CD14-positive monocyte (primary cell): ENCODE measurements around the gene ITGA4. TPM values are rescaled to one million over a fixed set of nuclear protein-coding genes. Genes with fewer than 3 reads are reported as not detected.

Source experiments
- DNase-seq, 3 donors: peaks; one replicate each; pipeline ENCODE4 v3.0.0-alpha.2; 2011 to 2022
- H2AFZ ChIP-seq: 2 replicates; pipeline ENCODE4 v1.6.0; 2012; ENCODE audit warnings: mild to moderate bottlenecking, low read depth, low read length, inconsistent platforms; ENCODE audit not compliant: insufficient read depth, poor library complexity, severe bottlenecking
- H3K27ac ChIP-seq, 2 donors: 1 replicate in 1 of 2; 2 replicates in 1 of 2; pipeline ENCODE4 v1.5.1; 2012 to 2013; ENCODE audit warnings: low read length in 2 of 2, control low read depth in 1 of 2, inconsistent platforms in 1 of 2, low read depth in 1 of 2, mild to moderate bottlenecking in 1 of 2
- H3K27me3 ChIP-seq, 2 donors: one replicate each; pipeline versions ENCODE4 v1.6.0 to v1.6.1; 2011 to 2013; ENCODE audit warnings: low read length in 2 of 2; ENCODE audit not compliant: control insufficient read depth in 2 of 2, insufficient read depth in 2 of 2
- H3K36me3 ChIP-seq, 2 donors: replicated peaks in 1 of 2; 1 replicate in 1 of 2; 2 replicates in 1 of 2; pipeline versions ENCODE4 v1.5.1 to v1.6.1; 2012 to 2013; ENCODE audit warnings: low read length in 2 of 2, control low read depth in 1 of 2, inconsistent platforms in 1 of 2, mild to moderate bottlenecking in 1 of 2; ENCODE audit not compliant: insufficient read depth in 2 of 2, control insufficient read depth in 1 of 2
- H3K4me1 ChIP-seq, 2 donors: 1 replicate in 1 of 2; 2 replicates in 1 of 2; pipeline versions ENCODE4 v1.5.1 to v1.6.1; 2012 to 2013; ENCODE audit warnings: low read length in 2 of 2, control low read depth in 1 of 2, inconsistent platforms in 1 of 2, mild to moderate bottlenecking in 1 of 2, moderate library complexity in 1 of 2; ENCODE audit not compliant: insufficient read depth in 2 of 2, control insufficient read depth in 1 of 2
- H3K4me2 ChIP-seq: replicated peaks from 2 replicates; pipeline ENCODE3; 2012; ENCODE audit warnings: low read length, moderate library complexity, mild to moderate bottlenecking; ENCODE audit not compliant: poor library complexity, severe bottlenecking; ENCODE audit errors: extremely low read depth
- H3K4me3 ChIP-seq, 3 experiments: fragments of 200-600 bp in 1 of 3; sonication (generic) in 1 of 3; replicated peaks in 1 of 3; 1 replicate in 2 of 3; 2 replicates in 1 of 3; pipeline ENCODE4 v1.5.1; 2011 to 2013; ENCODE audit warnings: low read length in 3 of 3, mild to moderate bottlenecking in 3 of 3, control low read depth in 2 of 3, low read depth in 2 of 3, inconsistent platforms in 1 of 3, moderate library complexity in 1 of 3
- H3K79me2 ChIP-seq: 2 replicates; pipeline ENCODE4 v1.6.0; 2012; ENCODE audit warnings: mild to moderate bottlenecking, control low read depth, inconsistent platforms, low read length, moderate library complexity; ENCODE audit not compliant: insufficient read depth
- H3K9ac ChIP-seq: 2 replicates; pipeline ENCODE4 v1.6.0; 2017; ENCODE audit warnings: low read length, mild to moderate bottlenecking; ENCODE audit not compliant: insufficient read depth, poor library complexity, severe bottlenecking
- H3K9me3 ChIP-seq, 2 donors: replicated peaks in 1 of 2; 1 replicate in 1 of 2; 2 replicates in 1 of 2; pipeline versions ENCODE4 v1.5.1 to v1.6.1; 2012 to 2013; ENCODE audit warnings: low read length in 2 of 2, control low read depth in 1 of 2; ENCODE audit not compliant: control insufficient read depth in 1 of 2, insufficient read depth in 1 of 2
- H4K20me1 ChIP-seq: 2 replicates; pipeline ENCODE4 v1.6.0; 2012; ENCODE audit warnings: mild to moderate bottlenecking, low read length, control low read depth, moderate library complexity; ENCODE audit not compliant: insufficient read depth
- H3K27ac Mint-ChIP-seq, 7 donors: one replicate each; pipeline ENCODE4 v1.8.0; 2020; ENCODE audit warnings: mild to moderate bottlenecking in 7 of 7, mixed read lengths in 7 of 7, moderate library complexity in 6 of 7, inconsistent platforms in 2 of 7
- H3K27me3 Mint-ChIP-seq, 3 donors: one replicate each; pipeline ENCODE4 v1.8.0; 2021 to 2022; ENCODE audit warnings: low read depth in 3 of 3, mild to moderate bottlenecking in 3 of 3, mixed read lengths in 3 of 3, moderate library complexity in 3 of 3, inconsistent platforms in 1 of 3
- H3K36me3 Mint-ChIP-seq, 2 donors: one replicate each; pipeline ENCODE4 v1.8.0; 2020; ENCODE audit warnings: mixed read lengths in 2 of 2, inconsistent platforms in 1 of 2, mild to moderate bottlenecking in 1 of 2
- H3K4me1 Mint-ChIP-seq: one replicate; pipeline ENCODE4 v1.8.0; 2020; ENCODE audit warnings: mild to moderate bottlenecking, mixed read lengths
- H3K4me3 Mint-ChIP-seq, 2 donors: one replicate each; pipeline ENCODE4 v1.8.0; 2020; ENCODE audit warnings: mild to moderate bottlenecking in 2 of 2, mixed read lengths in 2 of 2, moderate library complexity in 1 of 2
- H3K9me3 Mint-ChIP-seq, 7 donors: one replicate each; pipeline ENCODE4 v1.8.0; 2020 to 2022; ENCODE audit warnings: mixed read lengths in 7 of 7, mild to moderate bottlenecking in 6 of 7, moderate library complexity in 6 of 7, inconsistent platforms in 2 of 7
- WGBS: methylation state at CpG from one replicate; pipeline ENCODE4 v1.1.5; 2013; ENCODE audit warnings: missing lambda C conversion rate; ENCODE audit not compliant: insufficient coverage; 5-methylcytosine and 5-hydroxymethylcytosine counted together
- intact Hi-C, 2 donors: fragments of 100-400 bp; cut with micrococcal nuclease; formaldehyde crosslinking; loops; one replicate each; pipeline versions ENCODE4 v1.15.0 to v1.15.1; 2023
- polyA plus RNA-seq, 3 donors: library from polyadenylated mRNA; depleted of rRNA in 1 of 3; unstranded in 2 of 3; stranded (reverse) in 1 of 3; fragments of 300-500 nt in 2 of 3; fragments of >200 nt in 1 of 3; fragmentation: Illumina TruSeq in 2 of 3; gene quantifications; 1 replicate in 2 of 3; 2 replicates in 1 of 3; pipeline ENCODE4 v1.2.3, GENCODE V29; 2012 to 2021
- TF ChIP-seq, protein P1 (sequence below): fragments of 200-600 bp; IDR thresholded peaks from one replicate; pipeline ENCODE4 v1.8.0; 2022; ENCODE audit warnings: antibody characterized with exemption, mild to moderate bottlenecking

ITGA4 gene
- polyA plus RNA-seq, 3 donors = 66.1 to 97.3 (median 84.1) TPM

DNA sequence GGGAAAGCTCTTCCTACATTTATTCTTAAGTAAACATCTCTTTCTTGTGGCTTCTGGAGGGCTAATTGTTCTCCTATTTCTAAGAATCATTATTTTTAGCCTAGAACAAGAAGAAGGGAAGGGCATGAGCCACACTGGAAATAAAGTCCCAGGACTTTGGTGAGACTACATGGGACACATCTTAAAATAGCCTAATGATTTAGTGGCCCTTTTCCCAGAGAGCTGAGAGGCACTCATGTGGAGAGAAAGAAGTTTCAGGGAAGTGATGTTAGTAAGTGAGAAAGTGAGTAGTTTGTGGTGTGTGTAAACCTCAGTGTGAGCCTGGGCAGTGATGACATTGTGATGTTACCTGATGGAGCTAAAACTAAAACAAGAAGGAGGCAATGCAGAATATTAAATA lies 14.6 kb downstream of the ITGA4 start:
- intact Hi-C loops = no loop called here
- peaks cover 56 to 59% of the 10 kb centered on the region in 2 donors for H3K36me3 Mint-ChIP-seq
- no peaks in the 10 kb centered on the region for H3K27me3 ChIP-seq
- TF ChIP-seq, protein P1, sequence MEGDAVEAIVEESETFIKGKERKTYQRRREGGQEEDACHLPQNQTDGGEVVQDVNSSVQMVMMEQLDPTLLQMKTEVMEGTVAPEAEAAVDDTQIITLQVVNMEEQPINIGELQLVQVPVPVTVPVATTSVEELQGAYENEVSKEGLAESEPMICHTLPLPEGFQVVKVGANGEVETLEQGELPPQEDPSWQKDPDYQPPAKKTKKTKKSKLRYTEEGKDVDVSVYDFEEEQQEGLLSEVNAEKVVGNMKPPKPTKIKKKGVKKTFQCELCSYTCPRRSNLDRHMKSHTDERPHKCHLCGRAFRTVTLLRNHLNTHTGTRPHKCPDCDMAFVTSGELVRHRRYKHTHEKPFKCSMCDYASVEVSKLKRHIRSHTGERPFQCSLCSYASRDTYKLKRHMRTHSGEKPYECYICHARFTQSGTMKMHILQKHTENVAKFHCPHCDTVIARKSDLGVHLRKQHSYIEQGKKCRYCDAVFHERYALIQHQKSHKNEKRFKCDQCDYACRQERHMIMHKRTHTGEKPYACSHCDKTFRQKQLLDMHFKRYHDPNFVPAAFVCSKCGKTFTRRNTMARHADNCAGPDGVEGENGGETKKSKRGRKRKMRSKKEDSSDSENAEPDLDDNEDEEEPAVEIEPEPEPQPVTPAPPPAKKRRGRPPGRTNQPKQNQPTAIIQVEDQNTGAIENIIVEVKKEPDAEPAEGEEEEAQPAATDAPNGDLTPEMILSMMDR = no peak
- DNase-seq = no peak
- peaks cover 0 to 3% of the 10 kb centered on the region in 2 donors for H3K4me1 ChIP-seq
- H3K27ac Mint-ChIP-seq = peak overlapping the region in 2 of 7 donors; percentile 34 to 56
- no peaks in the 10 kb centered on the region for H3K27me3 Mint-ChIP-seq
- peaks cover 42 to 79% of the 10 kb centered on the region in 2 donors for H3K36me3 ChIP-seq
- no peak overlapping the region for H3K4me3 ChIP-seq
- peak overlapping the region in 1 of 2 donors; percentile 32 for H3K27ac ChIP-seq
- H3K9ac ChIP-seq = no peak overlapping the region
- H3K9me3 Mint-ChIP-seq = no peaks in the 10 kb centered on the region
- peaks cover 93% of the 10 kb centered on the region for H3K79me2 ChIP-seq
- H3K4me3 Mint-ChIP-seq = no peak overlapping the region
- H2AFZ ChIP-seq = no peak overlapping the region
- no peak overlapping the region for H3K4me2 ChIP-seq
- H4K20me1 ChIP-seq = peaks cover 97% of the 10 kb centered on the region
- H3K9me3 ChIP-seq = no peaks in the 10 kb centered on the region
- peaks cover 29% of the 10 kb centered on the region for H3K4me1 Mint-ChIP-seq

DNA sequence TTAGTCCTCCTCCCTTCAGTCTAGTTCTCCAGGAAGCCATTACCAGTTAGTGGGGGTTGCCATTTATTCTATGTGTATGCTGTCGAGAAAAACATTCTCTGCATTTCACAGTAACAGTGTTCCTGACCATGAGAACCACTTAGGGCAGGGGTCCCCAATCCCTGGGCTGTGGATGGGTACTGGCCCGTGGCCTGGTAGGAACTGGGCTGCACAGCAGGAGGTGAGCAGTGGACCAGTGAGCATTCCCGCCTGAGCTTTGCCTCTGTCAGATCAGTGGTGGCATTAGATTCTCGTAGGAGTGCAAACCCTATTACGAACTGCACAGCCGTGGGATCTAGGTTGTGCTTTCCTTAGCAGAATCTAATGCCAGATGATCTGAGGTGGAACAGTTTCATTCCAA lies 15.8 kb downstream of the ITGA4 start:
- TF ChIP-seq, protein P1 = no peak
- Histone ChIP-seq H3K4me1 (peaks cover 0 to 3% of the 10 kb centered on the region in 2 donors), H3K79me2 (peaks cover 84% of the 10 kb centered on the region), H3K27me3 (no peaks in the 10 kb centered on the region), H3K9me3 (no peaks in the 10 kb centered on the region), H2AFZ (no peak overlapping the region), H4K20me1 (peaks cover 97% of the 10 kb centered on the region), H3K4me2 (no peak overlapping the region), H3K36me3 (peaks cover 45 to 82% of the 10 kb centered on the region in 2 donors), H3K9ac (no peak overlapping the region), H3K27ac (peak overlapping the region in 1 of 2 donors; percentile 30), H3K4me3 (no peak overlapping the region)
- Mint-ChIP-seq H3K9me3 (no peaks in the 10 kb centered on the region), H3K27me3 (no peaks in the 10 kb centered on the region), H3K36me3 (peaks cover 64 to 66% of the 10 kb centered on the region in 2 donors), H3K27ac (peak overlapping the region in 4 of 7 donors; percentile 6 to 55 (median 29)), H3K4me1 (peaks cover 29% of the 10 kb centered on the region), H3K4me3 (no peak overlapping the region)
- WGBS = 95% methylated on average over 5 of the region's 6 CpGs
- no peak for DNase-seq
- intact Hi-C loops = no loop called here
